Choroid plexus epithelial cell (primary cell): Measurements from ENCODE around the gene WRAP53.

Experiments
- DNase-seq: peaks from one replicate; pipeline ENCODE4 v3.0.0-alpha.2; 2010; ENCODE audit warnings: low read depth
- H3K4me3 ChIP-seq: 2 replicates; pipeline ENCODE4 v1.5.1; 2011; ENCODE audit warnings: low read depth, mild to moderate bottlenecking, control low read depth, low read length, moderate library complexity
- TF ChIP-seq, protein P1 (sequence below): conservative IDR thresholded peaks from 2 replicates; pipeline ENCODE4 v1.5.1; 2011; ENCODE audit warnings: low read depth, mild to moderate bottlenecking, control low read depth, inconsistent platforms, low read length, moderate library complexity

Gene WRAP53

DNA sequence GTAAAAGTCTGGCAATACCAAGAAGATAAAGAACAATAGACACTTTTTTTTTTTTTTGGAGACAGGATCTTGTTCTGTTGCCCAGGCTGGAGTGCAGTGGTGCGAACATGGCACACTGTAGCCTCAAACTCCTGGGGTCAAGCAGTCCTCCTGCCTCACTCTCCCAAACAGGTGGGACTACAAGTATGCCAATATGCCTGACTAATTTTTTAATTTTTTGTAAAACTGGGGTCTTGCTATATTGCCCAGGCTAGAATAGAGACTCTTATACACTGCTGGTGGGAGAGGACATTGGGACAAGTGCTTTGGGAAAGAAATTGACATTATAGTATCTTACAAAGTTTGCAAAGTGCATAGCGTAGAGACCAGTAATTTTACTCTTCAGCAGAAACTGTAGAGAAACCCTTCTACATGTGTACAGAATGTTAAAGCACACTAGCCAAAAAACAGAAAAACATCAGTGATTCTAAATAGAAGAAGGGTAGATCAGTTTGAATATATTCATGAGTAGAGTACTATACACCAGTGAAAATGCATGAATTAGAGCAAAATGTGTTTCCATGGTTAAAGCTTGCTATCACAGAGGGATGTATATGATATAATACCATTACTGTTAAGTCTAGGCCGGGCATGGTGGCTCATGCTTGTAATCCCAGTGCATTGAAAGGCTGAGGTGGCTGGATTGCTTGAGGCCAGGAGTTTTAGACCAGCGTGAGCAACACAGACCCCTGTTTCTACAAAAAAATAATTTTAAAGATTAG lies 9.7 kb downstream of the WRAP53 start:
- no peak overlapping the region for H3K4me3 ChIP-seq
- TF ChIP-seq, protein P1, sequence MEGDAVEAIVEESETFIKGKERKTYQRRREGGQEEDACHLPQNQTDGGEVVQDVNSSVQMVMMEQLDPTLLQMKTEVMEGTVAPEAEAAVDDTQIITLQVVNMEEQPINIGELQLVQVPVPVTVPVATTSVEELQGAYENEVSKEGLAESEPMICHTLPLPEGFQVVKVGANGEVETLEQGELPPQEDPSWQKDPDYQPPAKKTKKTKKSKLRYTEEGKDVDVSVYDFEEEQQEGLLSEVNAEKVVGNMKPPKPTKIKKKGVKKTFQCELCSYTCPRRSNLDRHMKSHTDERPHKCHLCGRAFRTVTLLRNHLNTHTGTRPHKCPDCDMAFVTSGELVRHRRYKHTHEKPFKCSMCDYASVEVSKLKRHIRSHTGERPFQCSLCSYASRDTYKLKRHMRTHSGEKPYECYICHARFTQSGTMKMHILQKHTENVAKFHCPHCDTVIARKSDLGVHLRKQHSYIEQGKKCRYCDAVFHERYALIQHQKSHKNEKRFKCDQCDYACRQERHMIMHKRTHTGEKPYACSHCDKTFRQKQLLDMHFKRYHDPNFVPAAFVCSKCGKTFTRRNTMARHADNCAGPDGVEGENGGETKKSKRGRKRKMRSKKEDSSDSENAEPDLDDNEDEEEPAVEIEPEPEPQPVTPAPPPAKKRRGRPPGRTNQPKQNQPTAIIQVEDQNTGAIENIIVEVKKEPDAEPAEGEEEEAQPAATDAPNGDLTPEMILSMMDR: no peak
- no peak for DNase-seq

DNA sequence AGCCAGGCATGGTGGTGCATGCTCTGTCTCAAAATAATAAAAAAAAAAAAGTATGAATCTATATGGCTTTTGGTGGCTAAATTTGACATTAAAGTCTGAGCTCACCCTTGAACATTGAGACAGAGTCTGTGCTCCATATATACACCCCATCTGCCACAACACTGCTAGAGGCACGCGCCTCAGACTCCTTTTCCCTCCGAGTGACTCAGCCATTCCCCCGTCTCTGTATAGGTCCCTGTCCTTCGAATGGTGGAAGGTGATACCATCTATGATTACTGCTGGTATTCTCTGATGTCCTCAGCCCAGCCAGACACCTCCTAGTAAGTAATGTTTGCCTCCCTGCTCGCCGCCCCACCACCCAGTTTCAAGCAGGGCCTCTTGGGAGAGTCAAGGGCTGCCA lies 12.2 kb downstream of the WRAP53 start:
- no peak overlapping the region for H3K4me3 ChIP-seq
- TF ChIP-seq, protein P1: no peak
- DNase-seq: no peak

DNA sequence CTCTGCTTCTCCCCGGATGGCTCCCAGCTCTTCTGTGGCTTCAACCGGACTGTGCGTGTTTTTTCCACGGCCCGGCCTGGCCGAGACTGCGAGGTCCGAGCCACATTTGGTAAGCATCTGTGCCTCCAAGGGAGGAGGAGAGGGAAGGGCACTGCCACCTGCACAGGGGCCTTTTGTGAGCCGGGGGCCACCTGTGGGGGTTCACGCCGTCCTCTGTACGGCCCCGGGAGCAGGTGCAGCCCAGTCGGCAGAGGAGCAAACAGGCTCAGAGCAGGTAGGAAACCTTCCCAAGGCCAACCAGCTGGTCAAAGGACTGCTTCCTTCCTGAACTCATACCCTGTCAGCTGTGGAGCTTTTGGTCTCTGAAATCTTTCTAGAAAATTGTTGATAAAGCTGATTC lies 13.4 kb downstream of the WRAP53 start:
- H3K4me3 ChIP-seq: no peak overlapping the region
- TF ChIP-seq, protein P1: no peak
- no peak for DNase-seq

DNA sequence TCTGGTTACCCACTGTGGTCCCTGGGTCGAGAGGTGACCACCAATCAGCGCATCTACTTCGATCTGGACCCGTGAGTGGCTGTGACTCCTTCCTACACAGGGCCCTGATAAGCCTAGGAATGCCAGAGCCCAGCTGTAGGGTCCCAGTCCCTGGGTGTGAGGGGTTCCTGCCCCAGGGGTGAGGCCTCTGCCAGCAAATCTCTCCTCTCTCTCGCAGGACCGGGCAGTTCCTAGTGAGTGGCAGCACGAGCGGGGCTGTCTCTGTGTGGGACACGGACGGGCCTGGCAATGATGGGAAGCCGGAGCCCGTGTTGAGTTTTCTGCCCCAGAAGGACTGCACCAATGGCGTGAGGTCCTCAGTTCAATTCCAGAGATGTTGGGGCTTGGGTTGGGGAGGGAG lies 14.5 kb downstream of the WRAP53 start:
- DNase-seq: no peak
- H3K4me3 ChIP-seq: no peak overlapping the region
- TF ChIP-seq, protein P1: no peak

DNA sequence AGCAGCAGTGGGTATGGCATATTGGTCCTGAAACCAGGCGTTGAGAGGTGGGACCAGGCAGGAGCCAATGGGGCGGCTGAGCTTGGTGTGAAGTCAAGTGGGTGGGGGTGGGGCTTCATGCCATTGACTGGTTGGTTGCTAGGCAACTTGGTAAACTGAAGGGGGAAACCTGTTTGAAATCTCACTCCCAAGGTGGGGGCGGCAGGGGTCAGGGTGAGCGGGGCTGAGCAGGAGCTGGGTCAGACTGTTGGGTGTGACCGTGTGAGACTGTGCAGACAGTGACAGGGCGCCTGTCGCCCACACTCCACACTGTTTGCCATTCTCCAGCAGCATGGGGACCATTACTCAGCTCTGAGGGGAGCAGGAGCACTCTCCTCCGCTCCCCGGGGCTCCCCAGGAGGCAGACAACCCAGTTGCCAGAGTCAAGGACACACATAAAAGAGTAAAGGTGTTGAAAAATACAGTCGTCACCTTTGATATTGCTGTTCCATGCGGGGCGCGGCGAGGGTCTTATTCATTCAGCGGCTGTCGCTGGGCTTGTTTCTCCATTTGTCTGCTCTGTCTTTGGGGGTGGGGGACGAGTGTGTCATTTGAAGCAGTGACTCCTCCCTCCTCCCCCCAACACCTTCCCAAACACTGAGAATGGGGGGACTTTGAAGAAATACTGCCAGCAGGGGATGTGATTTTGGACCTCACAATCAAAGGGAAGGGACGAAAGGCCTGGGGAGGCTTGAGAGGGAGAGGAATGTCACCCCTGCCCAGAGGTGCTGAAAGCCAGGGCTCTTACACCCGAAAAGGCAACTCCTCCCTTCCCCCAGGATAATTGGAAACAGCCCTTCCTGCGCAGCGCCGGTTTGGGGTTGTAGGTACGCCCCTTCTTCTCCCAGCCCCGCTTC lies 15.6 kb downstream of the WRAP53 start:
- no peak overlapping the region for H3K4me3 ChIP-seq
- peak; percentile 72 for DNase-seq
- TF ChIP-seq, protein P1: no peak

DNA sequence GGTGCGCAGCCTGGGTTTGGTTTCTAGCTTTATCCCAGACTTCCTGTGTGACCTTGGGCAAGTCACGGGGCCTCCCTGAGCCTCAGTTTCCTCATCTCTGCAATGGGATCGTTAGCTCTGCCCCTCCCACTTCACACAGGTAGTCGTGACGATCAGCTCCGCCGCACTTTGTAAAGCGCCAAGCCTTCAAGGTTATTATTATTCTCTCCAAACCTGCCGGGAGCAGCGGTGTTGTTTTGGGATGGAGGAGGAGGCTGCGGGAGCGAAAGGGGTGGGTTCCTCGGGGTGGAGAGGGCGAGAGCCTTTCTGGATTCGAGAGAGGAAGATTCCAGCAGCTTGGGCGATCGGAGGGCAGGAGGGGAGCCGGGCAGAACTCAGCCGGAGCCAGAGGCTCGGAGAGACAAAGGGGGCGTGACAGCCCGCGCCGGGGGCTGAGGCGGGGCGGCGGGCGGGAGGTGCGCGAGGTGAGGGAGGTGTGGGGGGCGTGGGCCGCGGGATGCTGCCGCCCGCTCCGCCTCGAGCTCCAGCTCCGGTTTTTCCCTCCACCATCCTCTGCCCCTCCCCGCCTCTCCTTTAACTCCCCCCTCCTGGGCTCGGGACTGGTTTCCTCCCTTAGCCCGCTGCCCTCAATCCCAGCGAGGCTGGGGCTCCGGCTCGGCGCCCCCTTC lies 16.5 kb downstream of the WRAP53 start, which contains the start of gene EFNB3:
Gene EFNB3, plus strand, starts transcription at position 602 of the 668 bp plus-strand sequence. CDS start 397 bp downstream, outside the sequence.
- DNase-seq: peak; percentile 9
- TF ChIP-seq, protein P1: no peak
- peak within 1 kb of the TSS; percentile 36 for H3K4me3 ChIP-seq
